Activated naive CD4-positive, alpha-beta T cell treated with anti-CD3 and anti-CD28 coated beads, Interleukin-2, amount 50 U/mL, for 72 hours (primary cell): Measurements from ENCODE around the gene ATMIN. TPM values are rescaled to one million over a fixed set of nuclear protein-coding genes. Genes with fewer than 3 reads are reported as not detected.
A peak's percentile ranks its signal among the peaks of the same experiment; 100 is the strongest.

Experiments used
- ATAC-seq, 2 donors: fragments of 150-1000 bp; cut with Tn5 transposase; 2 replicates each; pipeline ENCODE4 v1.10.0; 2021; ENCODE audit warnings: mild to moderate bottlenecking in 2 of 2, moderate library complexity in 2 of 2
- DNase-seq, 2 donors: peaks; one replicate each; pipeline ENCODE4 v3.0.0; 2021 to 2022; ENCODE audit warnings: low spot score in 2 of 2
- H3K27ac Mint-ChIP-seq, 2 donors: one replicate each; pipeline ENCODE4 v1.8.0; 2022; ENCODE audit warnings: mild to moderate bottlenecking in 2 of 2, mixed read lengths in 2 of 2
- H3K36me3 Mint-ChIP-seq, 2 donors: one replicate each; pipeline ENCODE4 v1.8.0; 2022; ENCODE audit warnings: mixed read lengths in 2 of 2
- H3K9me3 Mint-ChIP-seq, 2 donors: one replicate each; pipeline ENCODE4 v1.8.0; 2022; ENCODE audit warnings: mixed read lengths in 2 of 2
- total RNA-seq, 2 donors: library from RNA; stranded (reverse); gene quantifications; one replicate each; pipeline ENCODE4 v1.2.3, GENCODE V29; 2022

Gene ATMIN
- total RNA-seq, 2 donors from 2014 or later: 12.4 to 16.5 TPM

DNA sequence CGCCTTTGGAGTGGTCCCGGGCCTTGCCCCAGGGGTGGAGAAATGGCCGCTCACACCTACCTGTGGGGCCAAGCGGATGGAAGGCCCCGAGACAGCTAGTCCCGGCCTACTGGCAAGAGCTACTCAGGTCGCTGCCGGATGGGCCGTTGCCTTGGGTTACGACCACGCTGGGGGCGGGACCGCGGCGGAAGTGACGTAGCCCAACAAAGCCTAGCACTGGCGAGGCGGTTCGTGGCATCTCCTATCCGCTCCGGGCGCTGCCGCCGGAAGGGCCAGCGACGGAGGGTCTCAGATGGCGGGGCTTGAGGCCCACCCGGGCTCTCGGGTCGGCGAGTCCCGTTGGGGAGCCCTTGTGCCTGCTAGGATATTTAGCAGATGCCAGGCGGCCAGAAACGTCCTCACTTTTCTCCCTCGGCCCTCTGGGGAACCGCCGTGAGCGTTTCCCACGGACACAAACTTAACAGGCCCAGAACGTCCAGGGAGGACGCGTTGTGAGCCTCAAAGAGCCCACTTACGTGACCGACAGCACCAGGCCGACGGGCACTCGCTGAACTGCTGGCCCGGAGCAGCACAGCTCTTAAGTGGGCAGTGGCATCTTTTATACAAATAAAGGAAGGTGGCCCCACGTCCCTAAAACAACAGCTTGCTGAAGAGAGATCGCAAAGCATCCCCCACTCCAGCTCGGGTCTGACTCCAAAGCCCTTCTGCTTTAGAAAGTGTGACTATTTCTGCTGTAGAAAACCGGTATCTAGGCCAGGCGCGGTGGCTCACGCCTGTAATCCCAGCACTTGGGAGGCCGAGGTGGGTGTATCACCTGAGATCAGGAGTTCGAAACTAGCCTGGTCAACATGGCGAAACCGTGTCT, 41.7 kb downstream of the ATMIN start, which contains the start of gene C16orf46:
Gene C16orf46, minus strand, starts transcription at position 163 of the 865 bp plus-strand sequence. CDS start 13,283 bp downstream, outside the sequence.
- peak; percentile 94 to 96 for ATAC-seq
- Mint-ChIP-seq H3K9me3 (no peaks in the 10 kb centered on the region), H3K36me3 (no peaks in the 10 kb centered on the region), H3K27ac (peak within 1 kb of the TSS in 1 of 2 donors; percentile 85)
- peak; percentile 98 for DNase-seq

DNA sequence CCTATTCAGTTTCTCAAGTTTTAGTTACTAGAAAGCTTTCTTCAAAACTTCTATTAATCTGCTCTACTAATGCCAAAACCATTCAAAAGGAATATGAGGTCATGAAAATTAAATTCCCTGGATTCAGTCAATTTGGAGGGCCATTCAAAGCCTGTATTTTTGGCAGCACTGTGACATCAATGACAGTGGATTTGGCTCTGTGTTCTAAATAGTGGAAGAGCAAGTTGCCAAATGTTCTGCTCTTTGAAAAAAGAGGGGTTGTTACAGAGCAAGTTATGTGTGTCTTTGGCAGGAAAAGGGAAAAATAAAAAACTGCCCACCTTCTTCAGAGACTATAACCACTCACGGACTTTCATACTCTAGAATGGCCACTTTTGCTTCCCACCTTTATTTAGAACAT, 44.6 kb downstream of the ATMIN start:
- Mint-ChIP-seq H3K36me3 (no peaks in the 10 kb centered on the region), H3K9me3 (no peaks in the 10 kb centered on the region), H3K27ac (no peak overlapping the region)
- ATAC-seq (no peak), DNase-seq (no peak)

- DNase-seq (no peak), ATAC-seq (no peak)
- H3K36me3 Mint-ChIP-seq: no peaks in the 10 kb centered on the region
- H3K27ac Mint-ChIP-seq: no peak overlapping the region
- H3K9me3 Mint-ChIP-seq: no peaks in the 10 kb centered on the region
Measured at GRCh38 chr16:81081014-81081413, 45.4 kb downstream of the ATMIN start.

- DNase-seq: no peak
- no peak for ATAC-seq
- no peak overlapping the region for H3K27ac Mint-ChIP-seq
- H3K36me3 Mint-ChIP-seq: peaks cover 0 to 8% of the 10 kb centered on the region in 2 donors
- H3K9me3 Mint-ChIP-seq: no peaks in the 10 kb centered on the region
Measured at GRCh38 chr16:81088836-81089235, 53.2 kb downstream of the ATMIN start.

DNA sequence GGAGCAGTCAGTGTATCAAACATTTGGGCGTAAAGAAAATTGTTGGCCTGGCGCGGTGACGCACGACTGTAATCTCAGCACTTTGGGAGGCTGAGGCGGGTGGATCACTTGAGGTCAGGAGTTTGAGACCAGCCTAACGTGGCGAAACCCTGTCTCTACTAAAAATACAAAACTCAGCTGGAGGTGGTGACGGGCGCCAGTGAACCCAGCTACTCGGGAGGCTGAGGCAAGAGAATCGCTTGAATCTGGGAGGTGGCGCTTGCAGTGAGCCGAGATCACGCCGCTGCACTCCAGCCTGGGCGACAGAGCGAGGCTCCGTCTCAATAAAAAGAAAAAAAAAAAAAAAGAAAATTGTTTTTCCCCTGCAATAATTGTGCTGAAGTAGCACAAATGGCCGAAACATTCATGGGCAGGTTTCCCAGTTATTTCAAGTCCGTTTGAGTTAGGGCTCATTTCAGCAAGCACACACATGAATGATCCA, 59.2 kb downstream of the ATMIN start:
- ATAC-seq: no peak

GRCh38 chr16:81095653-81095952, 60.0 kb downstream of the ATMIN start:
- ATAC-seq (no peak), DNase-seq (no peak)
- Mint-ChIP-seq H3K9me3 (peaks cover 4 to 5% of the 10 kb centered on the region in 2 donors), H3K36me3 (no peaks in the 10 kb centered on the region), H3K27ac (no peak overlapping the region)

More for the DNA sequence above, 59.2 kb downstream of the ATMIN start:
- DNase-seq: no peak
- Mint-ChIP-seq H3K27ac (no peak overlapping the region), H3K36me3 (peaks cover 0 to 5% of the 10 kb centered on the region in 2 donors), H3K9me3 (peaks cover 4 to 5% of the 10 kb centered on the region in 2 donors)

- H3K36me3 Mint-ChIP-seq: no peaks in the 10 kb centered on the region
- ATAC-seq (peak; percentile 98), DNase-seq (peak; percentile 98 to 99)
- peak within 1 kb of the TSS; percentile 23 to 66 for H3K27ac Mint-ChIP-seq
- peaks cover 4 to 5% of the 10 kb centered on the region in 2 donors for H3K9me3 Mint-ChIP-seq
Measured at GRCh38 chr16:81095953-81096714, 60.5 kb downstream of the ATMIN start, which contains the start of gene GCSH. Gene GCSH, minus strand, starts transcription at chr16:81096395. Its CDS starts 117 bp downstream, at chr16:81096278.

DNA sequence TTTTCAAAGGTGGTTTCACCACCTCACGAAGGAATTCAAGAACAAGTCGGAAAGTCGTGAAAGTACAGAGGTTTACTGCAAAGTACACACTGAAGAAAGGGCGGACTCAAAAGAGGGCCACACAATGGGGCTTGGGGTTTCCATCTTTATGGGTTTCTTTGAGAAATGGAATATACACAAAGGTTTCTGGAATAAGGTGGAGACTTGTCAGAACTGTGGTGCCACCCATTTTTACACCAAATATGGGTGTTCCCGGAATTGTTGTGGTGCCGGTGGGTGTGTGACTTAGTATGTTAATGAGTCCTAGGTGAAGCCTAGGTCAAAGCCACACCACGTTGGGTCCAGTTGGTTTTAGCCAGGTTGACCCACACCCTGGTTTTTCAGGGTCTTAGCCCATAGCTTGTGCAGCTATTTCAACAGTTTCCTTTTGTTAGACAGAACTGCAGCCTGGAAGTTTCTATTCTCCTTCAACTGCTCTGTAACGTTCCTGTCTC, 61.1 kb downstream of the ATMIN start:
- peaks cover 4 to 5% of the 10 kb centered on the region in 2 donors for H3K9me3 Mint-ChIP-seq
- H3K36me3 Mint-ChIP-seq: no peaks in the 10 kb centered on the region
- peak overlapping the region; percentile 23 to 66 for H3K27ac Mint-ChIP-seq
- ATAC-seq (no peak), DNase-seq (no peak)

Other genes starting within 250 kb of the ATMIN start
- gene CDYL2, start 231.2 kb upstream of the ATMIN start, total RNA-seq: 10 to 100 TPM; 10.8 to 42.4 TPM
- 100 to 1,000 TPM; 107 to 144 TPM for gene CMC2, start 29.0 kb upstream of the ATMIN start, total RNA-seq
- gene CENPN, start 28.6 kb upstream of the ATMIN start, total RNA-seq: 10 to 100 TPM; 41.7 to 57.9 TPM
- 1 to 10 TPM in 1 of 2 donors, under 1 TPM in 1; 0.59 to 2.4 TPM for gene C16orf46, start 41.4 kb downstream of the ATMIN start, total RNA-seq
- 10 to 100 TPM; 14.4 to 18.9 TPM for gene GCSH, start 60.6 kb downstream of the ATMIN start, total RNA-seq
- gene BCO1, start 202.8 kb downstream of the ATMIN start, total RNA-seq: not detected